Stimulated activated CD4-positive, alpha-beta T cell treated with anti-CD3 and anti-CD28 coated beads, Interleukin-2, amount 100 ng/mL, for 4 hours (primary cell): ENCODE measurements around the gene ERCC6.

Experiments used
- DNase-seq: peaks from one replicate; pipeline ENCODE4 v3.0.0-alpha.2; 2020; ENCODE audit warnings: low read depth

Gene ERCC6

DNA sequence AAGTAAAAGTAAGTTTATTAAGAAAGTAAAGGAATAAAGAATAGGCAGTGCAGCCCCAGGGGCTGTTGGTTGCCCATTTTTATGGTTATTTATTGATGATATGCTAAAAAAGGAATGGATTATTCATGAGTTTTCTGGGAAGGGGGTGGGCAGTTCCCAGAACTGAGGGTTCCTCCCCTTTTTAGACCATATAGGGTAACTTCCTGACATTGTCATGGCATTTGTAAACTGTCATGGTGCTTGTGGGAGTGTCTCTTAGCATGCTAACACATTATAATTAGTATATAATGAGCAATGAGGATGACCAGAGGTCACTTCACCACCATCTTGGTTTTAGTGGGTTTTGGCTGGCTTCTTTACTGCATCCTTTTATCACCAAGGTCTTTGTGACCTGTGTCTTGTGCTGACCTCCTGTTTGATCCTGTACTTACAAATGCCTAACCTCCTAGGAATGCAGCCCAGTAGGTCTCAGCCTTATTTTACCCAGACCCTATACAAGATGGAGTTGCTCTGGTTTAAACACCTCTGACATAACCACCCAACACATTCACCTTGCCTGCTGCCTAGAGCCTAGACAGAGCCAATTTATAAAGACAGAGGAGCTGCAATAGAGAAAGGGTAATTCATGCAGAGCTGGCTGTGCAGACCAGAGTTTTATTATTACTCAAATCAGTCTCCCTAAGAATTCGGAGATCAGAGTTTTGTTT is 10.9 kb upstream of the ERCC6 start:
- no peak for DNase-seq

DNA sequence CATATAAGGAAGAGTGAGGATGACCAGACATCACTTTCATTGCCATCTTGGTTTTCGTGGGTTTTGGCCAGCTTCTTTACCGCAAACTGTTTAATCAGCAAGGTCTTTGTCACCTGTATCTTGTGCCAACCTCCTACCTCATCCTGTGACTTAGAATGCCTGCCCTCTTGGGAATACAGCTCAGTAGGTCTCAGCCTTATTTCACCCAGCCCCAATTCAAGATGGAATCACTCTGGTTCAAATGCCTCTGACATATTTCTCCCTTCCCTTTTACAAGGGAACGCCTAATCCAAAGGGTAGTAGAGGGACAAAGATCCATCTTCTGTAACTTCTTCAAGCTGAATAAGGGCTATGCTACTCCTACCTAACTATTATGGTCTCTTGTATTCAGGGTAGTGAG is 4.7 kb upstream of the ERCC6 start:
- no peak for DNase-seq

DNA sequence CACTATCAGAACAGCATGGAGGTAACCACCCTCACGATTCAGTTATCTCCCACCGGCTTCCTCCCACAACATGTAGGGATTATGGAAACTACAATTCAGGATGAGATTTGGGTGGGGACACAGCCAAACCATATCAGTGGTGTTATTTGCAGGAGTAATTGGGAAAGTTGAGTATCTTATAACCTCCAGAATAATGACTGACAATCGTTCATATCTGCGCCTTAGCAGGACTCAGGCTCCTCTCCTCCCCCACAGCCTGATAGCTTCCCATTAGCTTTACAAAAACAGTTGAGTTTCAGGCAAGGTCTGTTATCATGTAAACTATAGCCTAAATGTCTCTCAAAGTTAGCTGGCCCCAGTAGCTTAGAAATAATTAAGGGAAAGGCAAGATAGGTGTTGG is 3.4 kb upstream of the ERCC6 start:
- DNase-seq, result no peak

DNA sequence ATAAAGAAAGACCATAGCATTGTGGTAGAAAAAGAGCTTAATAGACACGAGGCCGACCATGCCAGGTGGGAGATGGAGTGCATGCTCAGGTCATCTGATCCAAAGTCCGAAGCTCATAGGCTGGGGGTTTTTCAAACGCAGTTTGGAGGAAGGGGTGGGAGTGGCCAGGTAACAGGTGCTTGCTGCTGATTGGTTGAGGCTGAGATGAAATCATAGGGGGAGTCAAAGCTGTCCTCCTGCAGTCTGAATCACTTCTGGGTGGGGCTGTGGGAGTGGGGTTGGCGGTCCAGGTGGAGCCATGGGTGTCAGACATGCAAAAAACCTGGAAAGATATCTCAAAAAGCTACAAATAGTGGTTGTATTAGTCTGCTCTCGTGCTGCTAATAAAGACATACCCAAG is 2.8 kb upstream of the ERCC6 start:
- no peak for DNase-seq

DNA sequence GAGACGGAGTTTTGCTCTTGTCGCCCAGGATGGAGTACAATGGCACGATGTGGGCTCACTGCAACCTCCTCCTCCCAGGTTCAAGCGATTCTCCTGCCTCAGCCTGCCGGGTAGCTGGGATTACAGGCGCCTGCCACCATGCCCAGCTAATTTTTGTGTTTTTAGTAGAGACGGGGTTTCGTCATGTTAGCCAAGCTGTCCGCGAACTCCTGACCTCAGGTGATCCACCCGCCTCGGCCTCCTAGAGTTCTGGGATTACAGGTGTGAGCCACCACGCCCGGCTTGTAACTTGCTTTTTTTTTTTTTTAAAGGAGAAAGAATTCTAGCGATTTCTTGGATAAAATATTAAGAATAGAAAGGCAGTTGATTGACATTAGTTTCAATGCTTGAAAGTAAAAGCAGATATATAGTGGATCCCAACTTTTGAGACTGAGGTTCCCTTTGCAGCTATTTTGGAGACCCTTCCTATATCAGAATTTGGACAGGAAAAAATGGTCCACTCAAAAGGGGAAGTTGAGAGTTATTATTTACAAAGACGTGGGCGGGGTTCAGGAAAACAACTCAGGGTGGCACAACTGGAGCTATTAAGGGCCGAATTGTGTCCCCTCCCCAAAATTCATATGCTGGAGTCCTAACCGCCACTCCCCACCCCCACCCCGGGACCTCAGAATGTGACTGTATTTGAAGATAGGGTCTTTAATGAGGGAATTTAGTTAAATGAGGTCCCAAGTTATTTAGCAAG is 1.3 kb upstream of the ERCC6 start:
- DNase-seq, result no peak

DNA sequence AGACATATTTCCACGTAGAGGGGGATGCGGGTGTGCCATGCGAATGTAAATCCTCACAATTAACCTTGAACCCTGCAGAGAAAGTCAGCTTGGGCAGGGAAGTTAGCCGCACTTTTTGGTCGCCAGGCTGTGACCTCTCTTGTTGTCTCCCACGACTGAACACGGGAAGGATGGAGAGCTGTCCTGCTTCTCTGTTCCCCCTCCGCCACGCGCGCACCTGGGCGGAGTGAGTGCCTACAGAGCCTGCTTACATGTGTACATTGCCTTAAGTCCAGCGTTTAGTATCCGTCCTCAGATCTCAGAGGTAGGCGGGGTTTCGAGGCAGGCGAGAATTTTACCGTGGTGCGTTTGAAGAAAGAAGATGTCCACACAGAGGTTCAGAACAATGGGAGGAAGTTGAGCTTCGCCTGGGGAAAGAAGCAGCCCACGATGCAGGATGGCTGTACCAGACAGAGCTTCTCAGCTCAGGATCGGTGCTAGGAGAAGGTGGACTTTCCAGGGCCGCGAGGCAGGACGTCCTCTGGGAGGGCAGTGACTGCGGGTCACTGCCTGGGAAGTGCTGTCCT is 482 bp upstream of the ERCC6 start:
- DNase-seq, result peak; percentile 3

DNA sequence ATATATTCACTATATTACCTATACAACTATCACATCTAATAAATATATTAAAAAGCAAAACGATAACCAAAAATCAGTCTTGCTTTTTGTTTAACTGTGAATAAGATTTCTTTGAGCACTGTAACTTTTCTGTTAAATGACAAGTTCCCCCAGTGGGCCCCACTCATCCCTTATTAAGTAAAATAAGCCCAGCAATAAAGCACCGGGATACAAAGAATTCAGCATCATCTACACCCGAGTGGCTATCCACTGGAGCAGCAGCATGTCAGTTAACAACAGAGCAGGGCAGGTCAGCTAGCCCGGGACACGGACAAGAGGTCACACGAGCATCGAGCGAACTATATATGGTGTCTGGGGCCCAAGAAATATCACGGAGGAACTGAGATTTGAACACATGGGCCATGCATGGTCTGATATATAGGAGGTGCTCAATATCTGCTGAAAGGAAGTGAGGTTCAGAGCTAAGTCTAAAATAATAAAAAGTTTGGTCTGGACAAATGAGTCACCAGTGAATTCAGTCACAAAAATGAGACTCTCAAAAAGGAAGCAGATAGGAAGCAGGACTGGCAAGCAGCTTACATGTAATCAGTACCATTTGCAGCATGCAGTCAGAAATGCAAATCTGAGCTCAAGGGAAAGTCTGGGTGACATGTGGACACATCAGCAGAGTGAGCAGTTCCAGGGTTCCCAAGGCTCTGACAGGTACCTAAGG is 4.1 kb downstream of the ERCC6 start:
- DNase-seq, result no peak

DNA sequence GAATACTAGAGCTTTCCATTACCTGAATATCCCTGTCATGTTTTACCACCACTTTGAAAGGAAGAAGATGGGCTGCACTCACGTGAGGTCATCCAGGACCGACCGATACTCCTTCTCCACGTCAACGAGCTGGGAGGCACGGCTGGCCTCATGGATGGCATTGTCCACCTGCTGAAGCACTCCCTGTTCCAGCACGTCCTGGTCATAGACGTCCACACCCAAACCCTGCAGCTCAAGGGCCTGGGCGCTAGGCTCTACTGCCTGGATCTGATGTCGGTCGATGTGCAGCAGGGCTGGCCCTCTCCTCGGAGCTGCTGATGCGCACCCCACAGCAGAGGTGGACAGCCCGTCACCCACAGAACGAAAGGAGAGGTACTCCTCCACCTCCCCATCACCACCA is 6.5 kb downstream of the ERCC6 start:
- DNase-seq, result no peak

DNA sequence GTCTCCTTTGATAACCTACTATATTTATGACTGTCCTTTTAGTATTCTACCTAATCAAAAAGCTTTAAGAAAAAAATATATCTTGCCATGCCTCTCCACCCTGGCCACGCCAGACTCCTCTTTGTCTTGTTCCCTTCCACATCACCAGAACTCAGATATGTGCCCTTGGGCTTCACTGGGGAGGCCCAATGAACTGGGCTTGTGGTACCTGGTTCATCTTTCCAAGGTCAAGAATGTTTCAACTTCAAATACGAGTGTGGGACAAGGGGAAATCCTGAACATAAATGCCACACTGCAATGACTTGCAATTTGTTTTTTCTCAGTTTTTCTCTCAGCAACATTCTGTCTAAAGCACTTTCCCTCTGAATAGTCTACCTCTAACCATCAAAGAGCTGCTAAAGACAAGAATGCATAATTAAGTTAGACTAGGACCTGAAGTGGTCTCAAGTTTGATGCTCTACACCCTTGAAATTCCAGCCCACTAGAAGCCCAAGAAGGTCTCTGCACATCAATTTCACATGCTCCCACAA is 9.9 kb downstream of the ERCC6 start:
- DNase-seq, result no peak

DNA sequence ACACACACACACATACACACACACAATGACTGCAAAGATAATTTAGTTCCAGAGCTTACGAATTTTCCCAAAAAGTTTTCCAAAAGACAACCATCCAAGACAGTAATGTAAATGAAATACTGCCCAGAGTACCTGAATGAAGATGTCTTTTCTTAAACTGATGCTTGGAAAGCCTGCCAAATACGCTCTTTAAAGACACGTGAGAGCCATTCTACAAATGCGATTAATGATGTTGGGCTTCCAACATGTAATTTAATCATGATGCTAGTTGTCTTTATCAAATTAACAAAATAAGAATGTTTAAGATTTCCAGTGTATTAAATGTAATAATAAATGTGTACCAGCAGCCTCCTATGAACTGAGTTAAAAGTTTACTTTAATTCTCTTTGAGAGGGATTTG is 11.1 kb downstream of the ERCC6 start:
- no peak for DNase-seq

DNA sequence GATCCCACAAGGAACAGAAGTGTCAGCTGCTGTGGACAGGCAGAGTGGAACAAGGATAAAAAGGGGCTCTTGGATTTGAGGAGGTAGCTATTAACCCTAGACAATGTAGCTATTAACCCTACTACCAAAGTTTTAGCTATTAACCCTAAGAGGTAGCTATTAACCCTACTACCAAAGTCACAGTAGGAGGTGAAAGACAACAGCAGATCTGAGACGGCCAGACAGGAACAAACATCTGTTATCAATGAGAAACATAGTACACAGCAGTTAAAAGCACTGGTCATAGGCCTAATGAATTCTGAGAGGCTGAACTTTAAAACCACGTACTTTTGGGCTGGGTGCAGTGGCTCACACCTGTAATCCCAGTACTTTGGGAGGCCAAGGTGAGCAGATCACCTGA is 11.9 kb downstream of the ERCC6 start:
- no peak for DNase-seq

DNA sequence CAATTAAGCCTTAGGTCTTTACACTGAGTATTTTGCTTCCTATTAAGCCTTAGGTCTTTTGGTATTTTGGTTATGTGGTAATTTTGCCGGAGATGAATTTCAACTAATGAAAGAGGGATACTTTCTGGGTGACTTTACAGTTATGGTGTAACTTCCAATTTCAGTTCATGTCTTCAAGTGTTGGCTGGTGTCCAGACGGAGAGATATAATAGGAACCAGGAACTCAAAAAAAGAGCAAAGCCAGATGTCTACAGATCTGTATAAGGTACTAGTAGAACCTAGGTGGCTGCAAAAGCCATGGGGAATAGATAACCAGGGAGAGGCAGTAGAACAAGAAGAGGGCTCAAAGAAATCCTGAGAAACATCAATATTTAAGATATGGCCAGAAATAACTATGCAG is 12.3 kb downstream of the ERCC6 start:
- DNase-seq, result no peak

DNA sequence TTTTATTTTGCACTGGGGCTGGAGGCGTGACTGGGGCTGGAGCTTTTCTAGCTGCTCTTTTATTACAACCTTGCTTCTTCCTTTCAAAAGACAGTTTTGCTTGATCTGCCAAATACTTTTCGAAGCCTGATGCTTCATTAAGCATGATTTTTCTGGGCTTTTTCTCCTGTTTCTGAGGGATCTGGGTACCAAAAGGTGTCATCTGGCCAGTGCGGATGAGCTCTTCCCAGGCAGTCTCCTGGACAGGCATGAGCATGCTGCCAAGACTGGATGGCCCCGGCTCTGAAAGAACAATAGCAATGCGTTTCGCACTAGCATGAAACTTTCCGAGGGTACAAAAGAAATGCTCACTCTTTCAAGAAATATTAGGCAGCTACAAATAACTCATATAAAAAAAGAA is 14.4 kb downstream of the ERCC6 start:
- DNase-seq, result no peak

DNA sequence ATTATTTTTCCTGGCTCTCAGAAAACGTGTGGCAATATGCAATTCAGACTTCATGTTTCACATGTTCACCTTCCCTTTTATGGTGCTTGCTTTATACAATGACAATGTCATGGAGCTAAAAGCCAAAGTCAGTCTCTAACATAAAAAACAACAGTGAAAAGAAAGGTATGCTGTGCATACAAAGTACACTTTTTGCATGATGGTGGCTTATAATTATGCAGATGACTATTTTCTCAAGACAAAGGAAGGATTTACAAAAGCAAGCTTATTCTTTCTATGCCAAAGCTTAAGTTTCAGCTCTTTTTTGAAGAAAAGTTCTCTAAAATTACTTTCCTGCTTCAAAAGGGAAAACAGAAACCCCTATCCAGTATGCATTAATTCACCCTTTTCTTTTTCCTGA is 15.6 kb downstream of the ERCC6 start:
- DNase-seq, result no peak

DNA sequence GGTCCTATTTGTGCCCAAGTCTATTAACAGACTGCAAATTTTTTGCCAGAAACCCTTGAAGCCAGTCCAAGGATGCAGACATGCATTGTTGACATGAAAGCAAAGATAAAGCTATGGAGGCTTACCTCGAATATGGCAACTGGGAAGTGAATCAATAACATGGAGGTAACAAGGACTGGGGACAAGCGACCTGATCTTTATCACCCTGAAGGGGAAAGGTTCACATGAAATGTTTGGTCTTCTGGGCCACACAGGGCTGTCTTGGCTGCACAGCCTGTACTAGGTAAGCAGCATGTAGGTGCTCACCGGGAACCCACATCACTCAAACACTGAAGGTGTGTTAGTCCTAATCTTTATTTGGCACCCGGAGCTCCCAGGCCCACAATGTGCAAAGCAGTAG is 17.9 kb downstream of the ERCC6 start:
- no peak for DNase-seq

DNA sequence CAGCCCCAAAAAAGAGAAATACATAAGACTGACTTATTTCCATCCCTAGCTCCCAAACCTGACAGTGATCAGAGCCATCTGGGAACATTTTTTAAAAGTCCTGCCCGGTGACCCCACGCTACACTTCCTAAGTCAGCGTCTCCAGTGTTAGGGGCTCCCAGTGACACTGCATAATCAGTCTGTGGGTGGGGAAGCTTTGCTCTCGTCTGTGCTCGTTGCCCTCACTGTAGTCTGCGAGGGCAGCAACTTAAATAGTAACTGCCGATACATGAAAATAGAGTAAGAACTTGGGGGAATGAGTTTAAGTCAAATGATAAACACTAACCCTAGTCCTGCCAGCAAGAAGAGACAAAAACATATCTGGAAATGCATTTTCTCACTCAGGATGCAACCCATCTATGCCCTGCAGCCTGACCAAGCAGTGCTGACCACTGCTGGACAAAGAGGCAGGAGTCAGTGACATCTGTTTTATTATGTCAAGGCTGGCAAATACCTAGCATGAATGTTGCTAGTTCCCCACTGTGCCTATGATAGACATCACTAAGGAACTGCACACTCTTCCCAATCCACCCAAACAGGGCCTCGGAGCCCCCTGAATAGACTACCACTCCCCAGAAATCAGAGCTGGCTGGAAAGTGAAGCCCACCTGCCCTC is 18.7 kb downstream of the ERCC6 start:
- DNase-seq, result no peak

DNA sequence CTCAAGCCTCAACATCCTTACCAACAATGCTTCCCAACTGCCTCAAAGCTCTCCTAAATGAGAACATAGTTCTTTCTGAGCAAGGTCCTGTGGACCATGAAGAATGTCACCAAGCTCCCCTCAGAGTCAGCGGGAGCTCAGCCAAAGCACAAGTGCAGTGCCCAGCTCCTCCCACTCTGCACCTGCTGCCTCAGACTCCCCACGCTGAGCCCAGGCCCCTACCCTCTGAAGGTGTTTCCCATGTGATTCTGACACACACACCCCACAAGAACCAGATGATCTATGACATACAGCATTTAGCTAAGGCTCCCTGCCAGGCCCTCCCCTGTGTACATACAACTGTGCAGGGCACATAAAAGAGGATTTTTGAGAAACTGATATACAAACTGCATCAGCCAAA is 19.2 kb downstream of the ERCC6 start:
- no peak for DNase-seq

DNA sequence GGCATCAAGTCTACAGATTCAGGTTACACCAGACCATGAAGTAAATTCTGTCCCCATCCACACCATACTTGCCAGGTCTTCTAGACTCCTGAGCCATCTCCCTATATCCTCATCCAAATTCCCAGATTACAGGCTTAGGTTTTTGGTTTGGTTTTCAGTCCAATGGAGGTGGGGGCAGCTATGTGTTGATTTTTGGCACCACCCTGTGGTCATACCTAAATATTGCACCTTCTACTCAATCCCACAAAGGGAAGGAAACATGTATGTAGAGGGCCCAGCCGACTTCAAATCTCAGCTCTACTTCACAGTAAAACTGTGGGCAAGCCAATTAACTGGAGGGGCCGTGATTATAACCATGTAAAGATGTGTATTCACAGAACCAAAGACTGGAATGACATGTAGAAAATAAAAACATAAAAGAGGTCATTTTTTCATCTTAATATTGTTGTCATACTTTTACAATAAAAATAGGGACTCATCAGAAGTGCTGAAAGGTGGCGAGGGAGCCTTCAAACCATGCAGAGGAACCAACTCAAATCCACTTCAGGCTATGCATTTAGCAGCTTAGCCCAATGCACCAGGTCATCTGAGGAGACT is 19.8 kb downstream of the ERCC6 start:
- DNase-seq, result no peak

DNA sequence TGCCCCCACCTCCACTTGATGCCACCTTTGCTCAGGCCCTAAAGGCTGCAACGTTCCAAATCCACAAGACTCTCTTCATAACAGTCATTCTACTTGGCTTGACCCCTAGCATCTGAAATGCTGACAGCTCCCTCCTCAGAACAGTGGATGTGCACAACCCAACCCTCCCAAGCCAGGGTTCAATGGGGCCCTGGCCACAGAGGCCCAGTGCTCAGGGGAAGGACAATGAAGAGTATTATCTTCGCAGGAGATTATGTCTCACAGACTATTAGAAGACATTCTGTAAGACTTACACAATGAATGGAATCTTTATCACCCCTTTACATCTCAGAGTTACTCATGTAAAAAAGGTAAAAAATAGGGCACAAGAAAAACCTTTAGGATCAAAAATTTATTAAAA is 20.4 kb downstream of the ERCC6 start:
- no peak for DNase-seq

DNA sequence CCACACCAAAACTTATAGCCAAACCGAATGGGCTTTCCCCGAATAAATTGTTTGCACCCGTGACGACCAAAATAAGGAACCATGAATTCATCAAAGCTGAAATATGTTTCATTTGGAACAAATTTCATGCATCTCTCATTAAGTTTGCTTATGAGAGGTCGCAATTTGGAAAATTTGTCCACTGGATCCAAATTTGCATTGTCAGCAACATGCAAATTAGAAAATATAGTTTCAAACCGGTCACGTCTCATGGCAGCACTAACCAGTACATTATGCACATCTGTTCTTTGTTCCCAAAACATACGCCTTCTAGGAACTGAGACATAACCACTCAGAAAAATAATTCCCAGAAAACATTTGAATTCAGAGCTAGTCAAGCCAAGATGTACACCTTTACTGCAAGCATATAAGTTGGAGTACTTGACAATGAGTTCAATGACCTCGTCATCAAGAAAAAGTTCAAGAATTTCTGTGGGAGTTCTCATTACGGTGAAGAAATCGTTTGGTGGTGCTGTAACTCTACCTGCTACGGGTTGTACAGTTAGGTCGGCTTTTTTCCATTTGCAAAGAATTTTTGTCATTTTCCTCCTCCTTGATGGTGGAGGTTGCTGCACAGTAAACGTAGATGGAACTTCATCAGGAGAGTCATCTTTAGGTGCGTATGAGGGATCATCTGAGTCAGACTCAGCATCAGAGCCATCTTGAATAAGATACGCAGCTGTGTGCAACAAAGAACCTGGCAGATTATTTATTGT is 22.5 kb downstream of the ERCC6 start:
- no peak for DNase-seq
